Measurements from ENCODE around the gene STK32B.

STK32B gene

DNA sequence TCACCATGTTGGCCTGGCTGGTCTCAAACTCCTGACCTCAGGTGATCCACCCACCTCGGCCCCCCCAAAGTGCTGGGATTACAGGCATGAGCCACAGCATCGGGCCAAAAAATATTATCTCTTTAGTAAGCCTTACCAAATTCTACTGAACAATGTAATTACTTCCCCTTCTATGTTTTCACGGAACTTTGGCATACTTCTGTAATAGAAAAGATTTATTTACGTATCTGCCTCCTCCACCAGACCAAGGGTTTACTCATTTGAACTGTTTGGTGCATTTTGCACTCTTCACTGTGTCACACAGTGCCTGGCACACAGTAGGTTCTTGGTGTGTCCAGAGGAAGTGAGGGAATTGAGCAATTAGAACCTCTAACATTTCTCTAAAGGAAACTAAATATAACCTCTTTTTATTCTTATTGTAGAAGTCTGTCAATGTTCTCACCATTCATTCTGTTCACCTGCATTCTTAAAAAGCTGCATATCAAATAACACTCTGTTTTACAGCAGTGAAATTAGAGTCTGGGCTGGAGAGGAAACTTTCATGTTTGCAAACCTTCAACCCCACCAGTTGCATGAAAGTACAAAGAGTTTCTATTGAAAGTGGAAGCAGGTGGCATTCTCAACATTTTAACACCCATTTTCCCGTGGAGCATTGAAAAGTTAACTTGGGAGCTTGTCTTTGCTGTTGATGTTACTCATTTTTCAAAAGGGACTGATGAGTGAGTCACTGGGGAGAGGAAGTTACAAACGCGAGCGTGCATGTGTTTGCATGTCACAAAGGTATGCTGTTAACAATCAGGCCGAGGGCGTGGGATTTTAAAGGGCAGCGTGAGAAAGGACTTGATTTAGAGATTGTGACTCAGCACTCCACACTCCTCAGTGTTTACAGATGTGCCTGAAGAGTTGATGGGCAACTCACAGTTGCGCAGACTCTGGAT lies 314.1 kb downstream of the STK32B start:
- H3K36me3 ChIP-seq, result no peaks in the 10 kb centered on the region
- H3K9me3 ChIP-seq, result no peaks in the 10 kb centered on the region
- no peak overlapping the region for H3K27ac ChIP-seq
- no peaks in the 10 kb centered on the region for H3K27me3 ChIP-seq
- TF ChIP-seq, protein P1, sequence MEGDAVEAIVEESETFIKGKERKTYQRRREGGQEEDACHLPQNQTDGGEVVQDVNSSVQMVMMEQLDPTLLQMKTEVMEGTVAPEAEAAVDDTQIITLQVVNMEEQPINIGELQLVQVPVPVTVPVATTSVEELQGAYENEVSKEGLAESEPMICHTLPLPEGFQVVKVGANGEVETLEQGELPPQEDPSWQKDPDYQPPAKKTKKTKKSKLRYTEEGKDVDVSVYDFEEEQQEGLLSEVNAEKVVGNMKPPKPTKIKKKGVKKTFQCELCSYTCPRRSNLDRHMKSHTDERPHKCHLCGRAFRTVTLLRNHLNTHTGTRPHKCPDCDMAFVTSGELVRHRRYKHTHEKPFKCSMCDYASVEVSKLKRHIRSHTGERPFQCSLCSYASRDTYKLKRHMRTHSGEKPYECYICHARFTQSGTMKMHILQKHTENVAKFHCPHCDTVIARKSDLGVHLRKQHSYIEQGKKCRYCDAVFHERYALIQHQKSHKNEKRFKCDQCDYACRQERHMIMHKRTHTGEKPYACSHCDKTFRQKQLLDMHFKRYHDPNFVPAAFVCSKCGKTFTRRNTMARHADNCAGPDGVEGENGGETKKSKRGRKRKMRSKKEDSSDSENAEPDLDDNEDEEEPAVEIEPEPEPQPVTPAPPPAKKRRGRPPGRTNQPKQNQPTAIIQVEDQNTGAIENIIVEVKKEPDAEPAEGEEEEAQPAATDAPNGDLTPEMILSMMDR (IDR thresholded peaks at IDR 0.05), result no peak
- intact Hi-C loops (cut with DNase I; ENCODE audit: low total_unique reads), result no loop called here
- no peaks in the 10 kb centered on the region for H3K4me1 ChIP-seq
- H3K4me3 ChIP-seq, result no peak overlapping the region
- no peak for DNase-seq

DNA sequence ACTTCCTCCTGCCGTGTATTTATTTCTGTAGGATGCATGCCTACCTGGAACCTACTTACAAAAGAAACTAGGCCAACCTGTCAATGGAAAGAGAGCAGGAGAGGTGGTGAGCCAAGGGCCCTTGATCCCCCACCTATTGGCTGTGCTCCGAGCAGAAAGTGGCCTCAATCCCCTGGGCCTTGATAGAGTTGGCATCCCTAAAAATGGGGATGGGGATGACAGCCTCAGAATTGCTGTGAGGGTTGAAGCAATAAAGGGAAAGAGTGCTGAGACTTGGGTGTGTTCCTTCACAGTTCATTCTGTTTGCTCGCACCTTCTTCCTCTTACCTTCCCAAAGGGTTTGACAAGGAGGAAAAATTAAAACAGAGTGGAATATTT lies 314.7 kb downstream of the STK32B start:
- no peaks in the 10 kb centered on the region for H3K27me3 ChIP-seq
- H3K36me3 ChIP-seq, result no peaks in the 10 kb centered on the region
- TF ChIP-seq, protein P1 (IDR thresholded peaks at IDR 0.05), result no peak
- intact Hi-C loops (cut with DNase I; ENCODE audit: low total_unique reads), result no loop called here
- no peaks in the 10 kb centered on the region for H3K9me3 ChIP-seq
- H3K4me3 ChIP-seq, result no peak overlapping the region
- H3K4me1 ChIP-seq, result no peaks in the 10 kb centered on the region
- DNase-seq, result no peak
- no peak overlapping the region for H3K27ac ChIP-seq

DNA sequence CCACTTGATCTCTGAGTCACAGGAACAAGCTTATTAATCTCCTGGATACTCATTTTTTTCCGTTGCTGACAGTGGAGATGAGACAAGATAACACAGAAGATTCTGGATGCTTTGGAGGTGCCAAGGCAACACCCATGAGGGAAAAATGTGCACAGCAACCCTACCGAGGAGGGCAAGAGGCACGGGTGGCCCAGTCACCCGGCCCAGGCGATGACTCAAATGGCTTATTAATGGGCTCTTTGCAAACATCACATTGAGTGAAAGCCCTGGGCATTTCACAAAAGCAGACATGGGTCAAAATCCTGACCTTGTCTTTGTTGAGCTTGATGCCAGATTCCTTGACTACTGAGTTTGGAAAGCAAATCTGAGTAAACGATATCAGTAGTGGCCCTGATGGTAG lies 315.1 kb downstream of the STK32B start:
- no peaks in the 10 kb centered on the region for H3K9me3 ChIP-seq
- intact Hi-C loops (cut with DNase I; ENCODE audit: low total_unique reads), result no loop called here
- TF ChIP-seq, protein P1 (IDR thresholded peaks at IDR 0.05), result no peak
- H3K4me1 ChIP-seq, result no peaks in the 10 kb centered on the region
- H3K27me3 ChIP-seq, result no peaks in the 10 kb centered on the region
- H3K27ac ChIP-seq, result no peak overlapping the region
- no peak for DNase-seq
- no peak overlapping the region for H3K4me3 ChIP-seq
- H3K36me3 ChIP-seq, result no peaks in the 10 kb centered on the region

DNA sequence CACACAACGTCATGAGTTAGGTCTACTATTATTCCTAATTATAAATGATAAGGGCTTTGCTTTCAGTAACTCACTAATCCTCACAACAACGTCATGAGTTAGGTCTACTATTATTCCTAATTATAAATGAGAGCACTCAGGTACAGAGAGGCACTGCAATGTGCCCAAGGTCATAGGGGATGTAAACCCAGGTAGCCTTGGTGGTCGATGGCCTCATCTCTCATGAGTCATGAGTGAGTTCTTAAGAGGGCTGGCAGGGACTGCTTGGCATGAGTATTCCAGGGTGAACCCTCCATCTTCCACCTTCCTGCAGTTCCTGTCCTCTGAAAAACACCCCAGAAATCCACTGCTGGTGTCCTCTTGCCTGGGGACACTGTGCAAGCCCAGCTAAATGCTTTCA lies 317.1 kb downstream of the STK32B start:
- no peak overlapping the region for H3K27ac ChIP-seq
- TF ChIP-seq, protein P1 (IDR thresholded peaks at IDR 0.05), result no peak
- H3K4me3 ChIP-seq, result no peak overlapping the region
- H3K27me3 ChIP-seq, result no peaks in the 10 kb centered on the region
- intact Hi-C loops (cut with DNase I; ENCODE audit: low total_unique reads), result no loop called here
- no peaks in the 10 kb centered on the region for H3K4me1 ChIP-seq
- H3K9me3 ChIP-seq, result peaks cover 0 to 3% (median 0%) of the 10 kb centered on the region in 3 donors
- H3K36me3 ChIP-seq, result no peaks in the 10 kb centered on the region
- DNase-seq, result no peak

DNA sequence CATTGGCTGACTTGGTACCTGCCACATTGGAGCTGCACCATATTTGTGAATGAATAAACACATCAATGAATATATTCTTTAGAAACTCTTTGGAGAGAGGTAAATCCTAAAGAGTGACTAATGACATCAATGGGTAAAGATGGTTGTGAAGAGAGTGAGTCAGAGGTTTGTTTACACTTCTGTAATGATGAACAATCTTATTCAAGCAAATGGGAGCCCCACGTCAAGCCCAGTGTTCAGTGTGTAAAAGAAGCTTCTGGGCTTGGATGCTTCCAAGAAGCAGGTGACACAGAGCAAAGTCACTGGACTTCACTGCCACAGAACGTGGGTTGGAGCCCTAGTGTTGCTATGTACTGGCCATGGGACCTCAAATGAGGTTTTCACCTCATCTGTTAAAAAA lies 319.0 kb downstream of the STK32B start:
- Histone ChIP-seq H3K4me1 (no peaks in the 10 kb centered on the region), H3K4me3 (no peak overlapping the region), H3K27me3 (no peaks in the 10 kb centered on the region), H3K9me3 (peaks cover 0 to 5% (median 0%) of the 10 kb centered on the region in 3 donors), H3K36me3 (no peaks in the 10 kb centered on the region), H3K27ac (no peak overlapping the region)
- DNase-seq, result no peak
- TF ChIP-seq, protein P1 (IDR thresholded peaks at IDR 0.05), result no peak
- intact Hi-C loops (cut with DNase I; ENCODE audit: low total_unique reads), result no loop called here
